ENCODE results near the gene XRCC1.
"Not testable (repeated sequence)": the region's sequence is repeated elsewhere in the genome, so short reads cannot be mapped to it uniquely, and the experiment has no call there.

XRCC1 gene

DNA sequence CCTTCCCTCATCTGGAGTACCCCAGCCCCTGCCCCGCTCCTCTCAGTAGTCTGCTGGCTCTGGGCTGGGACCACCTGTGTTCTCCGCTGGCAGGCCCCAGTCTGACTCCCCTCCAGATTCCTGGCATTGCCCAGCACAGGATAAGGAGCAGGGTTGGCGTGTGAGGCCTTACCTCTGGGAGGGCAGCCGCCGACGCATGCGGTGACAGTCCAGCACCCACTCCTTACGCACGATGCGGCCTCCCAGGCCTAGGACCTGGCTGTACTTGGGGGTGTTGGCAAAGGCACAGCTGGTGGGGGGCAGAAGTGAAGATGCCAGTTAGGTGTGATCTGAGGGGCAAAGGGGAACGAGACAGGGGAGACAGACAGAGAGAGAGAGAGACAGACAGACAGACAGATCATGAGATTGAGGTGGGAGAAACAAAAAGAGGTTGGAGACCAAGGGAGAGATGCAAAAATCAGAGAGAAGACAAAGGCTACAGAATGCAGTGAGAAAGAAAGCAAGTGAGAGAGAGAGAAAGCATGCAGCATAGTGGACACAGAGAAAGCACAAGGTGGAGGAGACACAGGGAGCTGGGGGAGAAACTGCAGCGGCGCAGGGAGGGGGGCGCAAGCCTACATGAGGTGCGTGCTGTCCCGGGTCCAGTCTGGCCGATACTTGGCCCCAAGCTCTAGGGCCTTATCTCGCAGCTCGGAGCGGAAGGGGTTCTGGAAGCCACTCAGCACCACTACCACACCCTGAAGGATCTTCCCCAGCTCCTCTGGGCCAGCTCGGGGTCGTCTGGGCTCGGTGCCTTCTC, 23.7 kb downstream of the XRCC1 start:
- DNase-seq (ENCODE audit: extremely low read depth, low read depth) = no peak
- TF ChIP-seq, protein P1, sequence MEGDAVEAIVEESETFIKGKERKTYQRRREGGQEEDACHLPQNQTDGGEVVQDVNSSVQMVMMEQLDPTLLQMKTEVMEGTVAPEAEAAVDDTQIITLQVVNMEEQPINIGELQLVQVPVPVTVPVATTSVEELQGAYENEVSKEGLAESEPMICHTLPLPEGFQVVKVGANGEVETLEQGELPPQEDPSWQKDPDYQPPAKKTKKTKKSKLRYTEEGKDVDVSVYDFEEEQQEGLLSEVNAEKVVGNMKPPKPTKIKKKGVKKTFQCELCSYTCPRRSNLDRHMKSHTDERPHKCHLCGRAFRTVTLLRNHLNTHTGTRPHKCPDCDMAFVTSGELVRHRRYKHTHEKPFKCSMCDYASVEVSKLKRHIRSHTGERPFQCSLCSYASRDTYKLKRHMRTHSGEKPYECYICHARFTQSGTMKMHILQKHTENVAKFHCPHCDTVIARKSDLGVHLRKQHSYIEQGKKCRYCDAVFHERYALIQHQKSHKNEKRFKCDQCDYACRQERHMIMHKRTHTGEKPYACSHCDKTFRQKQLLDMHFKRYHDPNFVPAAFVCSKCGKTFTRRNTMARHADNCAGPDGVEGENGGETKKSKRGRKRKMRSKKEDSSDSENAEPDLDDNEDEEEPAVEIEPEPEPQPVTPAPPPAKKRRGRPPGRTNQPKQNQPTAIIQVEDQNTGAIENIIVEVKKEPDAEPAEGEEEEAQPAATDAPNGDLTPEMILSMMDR (IDR thresholded peaks at IDR 0.05; ENCODE audit: low read depth, low read length) = no peak

DNA sequence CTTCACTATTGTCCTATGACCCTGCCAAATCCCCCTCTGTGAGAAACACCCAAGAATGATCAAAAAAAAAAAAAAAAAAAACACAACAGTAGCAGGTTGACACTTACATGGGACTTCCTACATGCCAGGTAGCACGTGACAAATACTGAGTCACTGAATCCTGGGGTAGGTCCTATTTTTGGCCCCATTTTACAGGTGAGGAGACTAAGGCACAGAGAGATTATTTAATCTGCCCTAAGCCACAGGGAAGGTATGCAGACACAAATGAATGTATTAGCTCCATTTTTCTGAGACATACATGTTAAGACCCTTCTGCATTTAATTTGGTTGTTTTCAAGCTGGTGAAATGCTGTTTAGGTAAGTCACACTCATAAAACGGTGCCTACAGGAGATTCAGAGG, 26.6 kb downstream of the XRCC1 start:
- TF ChIP-seq, protein P1 (IDR thresholded peaks at IDR 0.05; ENCODE audit: low read depth, low read length) = no peak
- no peak for DNase-seq (ENCODE audit: extremely low read depth, low read depth)

DNA sequence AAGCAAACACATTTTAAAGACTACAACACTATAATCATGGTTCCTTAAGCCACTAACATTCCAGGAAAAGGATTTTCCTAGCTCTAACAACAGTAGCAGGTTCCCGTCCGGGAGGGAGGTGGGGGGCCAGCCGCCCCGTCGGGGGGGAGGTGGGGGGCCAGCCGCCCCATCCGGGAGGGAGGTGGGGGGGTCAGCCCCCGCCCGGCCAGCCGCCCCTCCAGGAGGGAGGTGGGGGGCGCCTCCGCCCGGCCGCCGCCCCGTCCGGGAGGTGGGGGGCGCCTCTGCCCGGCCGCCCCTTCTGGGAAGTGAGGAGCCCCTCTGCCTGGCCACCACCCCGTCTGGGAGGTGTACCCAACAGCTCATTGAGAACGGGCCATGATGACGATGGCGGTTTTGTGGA, 27.4 kb downstream of the XRCC1 start:
- not testable (repeated sequence) for DNase-seq (ENCODE audit: extremely low read depth, low read depth)

DNA sequence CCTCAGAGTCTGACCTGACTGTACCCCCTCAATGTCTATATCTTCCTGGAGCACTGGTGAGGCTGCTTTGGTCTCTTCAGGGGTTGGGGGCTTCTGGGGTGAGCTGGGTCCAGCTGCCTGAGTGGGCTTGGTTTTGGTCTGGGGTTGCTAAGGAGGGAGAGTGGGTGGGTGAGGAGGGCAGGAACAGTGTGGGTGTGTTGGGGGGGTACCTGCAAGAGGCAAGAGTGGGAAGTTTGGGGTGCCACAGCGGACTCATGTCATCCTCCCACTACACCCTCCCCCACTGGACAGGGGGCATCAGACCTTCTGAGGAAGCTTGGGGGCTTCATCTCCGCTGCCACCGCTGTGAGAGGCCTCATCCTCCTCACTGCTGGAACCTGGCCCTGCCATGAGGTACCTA, 28.7 kb downstream of the XRCC1 start:
- DNase-seq (ENCODE audit: extremely low read depth, low read depth) = no peak
- TF ChIP-seq, protein P1 (IDR thresholded peaks at IDR 0.05; ENCODE audit: low read depth, low read length) = no peak

DNA sequence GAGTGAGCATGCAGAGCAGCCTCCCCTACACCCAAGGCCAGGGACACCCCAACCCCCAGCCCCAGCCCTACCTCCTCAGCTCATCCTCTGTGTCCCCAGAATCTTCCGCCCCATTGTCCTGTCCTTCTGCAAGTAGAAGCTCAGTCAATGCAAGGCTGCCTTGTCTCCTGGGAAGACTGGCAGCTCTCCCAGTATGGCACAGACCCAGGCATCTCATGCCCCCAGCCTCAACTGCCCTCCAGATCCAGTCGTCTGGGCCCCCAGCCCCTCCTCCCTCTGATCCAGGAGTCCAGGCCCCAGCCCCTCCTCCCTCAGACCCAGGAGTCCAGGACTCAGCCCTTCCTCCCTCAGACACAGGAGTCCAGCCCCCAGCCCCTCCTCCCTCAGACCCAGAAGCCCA, 29.3 kb downstream of the XRCC1 start:
- DNase-seq (ENCODE audit: extremely low read depth, low read depth) = no peak
- TF ChIP-seq, protein P1 (IDR thresholded peaks at IDR 0.05; ENCODE audit: low read depth, low read length) = no peak

DNA sequence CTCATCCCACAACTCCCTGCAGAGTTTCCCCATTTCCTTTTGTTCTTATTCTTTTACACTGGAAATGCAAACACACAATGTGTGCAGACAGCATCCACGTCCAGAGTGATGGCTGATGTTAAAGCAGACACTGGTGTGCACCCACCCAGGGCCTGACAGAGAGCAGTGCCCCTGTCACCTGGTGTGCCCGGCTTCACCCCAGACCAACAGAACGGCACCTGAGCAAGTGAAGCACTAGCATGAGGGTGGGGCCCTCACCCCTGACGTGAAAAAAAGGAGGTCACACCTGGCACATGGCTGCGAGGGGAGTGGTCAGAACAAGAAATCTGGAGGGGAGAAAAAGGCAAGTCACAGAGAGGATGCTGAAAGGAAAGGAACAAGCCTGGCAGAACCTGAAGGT, 30.1 kb downstream of the XRCC1 start:
- no peak for DNase-seq (ENCODE audit: extremely low read depth, low read depth)
- TF ChIP-seq, protein P1 (IDR thresholded peaks at IDR 0.05; ENCODE audit: low read depth, low read length) = no peak

DNA sequence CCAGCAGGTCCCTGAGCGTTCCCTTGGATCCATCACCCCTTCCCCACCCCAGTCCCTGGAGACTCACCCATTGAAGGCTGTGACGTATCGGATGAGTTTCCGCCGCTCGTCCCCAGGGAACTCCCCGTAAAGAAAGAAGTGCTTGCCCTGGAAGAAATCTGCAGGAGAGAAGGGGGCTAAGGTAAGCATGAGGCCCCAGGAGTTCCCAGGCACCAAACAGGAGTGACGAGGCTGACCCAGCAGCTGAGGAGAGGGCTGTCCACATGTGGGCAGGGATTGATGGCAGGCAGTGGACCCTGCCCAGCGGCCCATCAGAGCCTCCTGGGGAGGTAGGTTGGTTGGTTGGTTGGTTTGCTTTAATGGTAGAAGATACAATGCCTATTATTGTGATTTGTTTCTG, 31.2 kb downstream of the XRCC1 start:
- TF ChIP-seq, protein P1 (IDR thresholded peaks at IDR 0.05; ENCODE audit: low read depth, low read length) = no peak
- no peak for DNase-seq (ENCODE audit: extremely low read depth, low read depth)

All from AG09319 (cell line).